ENCODE results near the gene PMEPA1. TPM values are rescaled to one million over a fixed set of nuclear protein-coding genes. Genes with fewer than 3 reads are reported as not detected.
A peak's percentile ranks its signal among the peaks of the same experiment; 100 is the strongest.

PMEPA1 gene
- total RNA-seq, 6 donors from 2014 or later: 2.1 to 60.9 (median 17.6) TPM

DNA sequence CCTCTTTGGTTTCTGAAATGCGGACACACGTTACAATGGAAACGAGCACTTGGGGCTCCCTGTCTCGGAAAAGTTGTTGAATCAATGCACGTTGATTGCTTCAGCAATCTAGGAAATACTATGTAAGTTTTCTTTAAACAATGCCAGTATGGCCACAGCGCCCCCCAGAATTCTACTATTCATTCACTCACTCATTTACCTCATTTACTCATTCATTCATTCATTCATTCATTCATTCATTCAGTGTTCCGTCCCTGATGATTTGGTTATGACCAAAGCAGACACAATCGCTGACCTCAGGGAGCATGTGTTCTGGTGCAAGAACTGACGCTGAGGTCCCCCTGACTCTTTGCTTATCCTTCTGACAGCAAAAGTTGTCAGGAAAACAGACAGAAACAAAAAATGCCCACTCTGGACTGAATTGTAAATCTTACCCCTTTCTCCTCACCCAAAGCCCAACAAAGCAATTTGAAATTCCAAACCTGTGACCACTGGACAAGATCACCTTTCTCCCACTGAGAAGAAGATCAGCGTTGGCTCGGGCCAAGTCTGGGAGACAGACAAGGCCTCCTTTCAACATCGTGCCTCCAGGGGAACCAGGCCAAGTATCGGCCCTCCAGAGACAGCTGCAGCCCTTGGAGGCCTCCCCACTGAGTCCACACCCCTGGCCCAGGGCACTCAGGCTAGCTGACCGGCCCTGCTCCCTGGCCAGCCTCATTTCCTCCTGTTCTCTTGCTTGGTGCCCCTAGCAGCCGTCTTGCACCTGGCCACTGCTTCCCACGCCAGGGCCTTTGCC, 15.0 kb upstream of the PMEPA1 start:
- no peak for ATAC-seq (ENCODE audit: low FRiP score in 2 of 2)
- no peaks in the 10 kb centered on the region for H3K36me3 ChIP-seq
- no peaks in the 10 kb centered on the region for H3K9me3 ChIP-seq
- H3K4me3 ChIP-seq: no peak overlapping the region
- no peak overlapping the region for H3K27ac ChIP-seq
- no peaks in the 10 kb centered on the region for H3K27me3 ChIP-seq
- DNase-seq: no peak
- WGBS, 2 donors: 85 to 87% methylated on average over 11 to 16 of the region's 16 CpGs
- TF ChIP-seq EP300 (IDR thresholded peaks at IDR 0.05): no peak
- TF ChIP-seq, protein P1, sequence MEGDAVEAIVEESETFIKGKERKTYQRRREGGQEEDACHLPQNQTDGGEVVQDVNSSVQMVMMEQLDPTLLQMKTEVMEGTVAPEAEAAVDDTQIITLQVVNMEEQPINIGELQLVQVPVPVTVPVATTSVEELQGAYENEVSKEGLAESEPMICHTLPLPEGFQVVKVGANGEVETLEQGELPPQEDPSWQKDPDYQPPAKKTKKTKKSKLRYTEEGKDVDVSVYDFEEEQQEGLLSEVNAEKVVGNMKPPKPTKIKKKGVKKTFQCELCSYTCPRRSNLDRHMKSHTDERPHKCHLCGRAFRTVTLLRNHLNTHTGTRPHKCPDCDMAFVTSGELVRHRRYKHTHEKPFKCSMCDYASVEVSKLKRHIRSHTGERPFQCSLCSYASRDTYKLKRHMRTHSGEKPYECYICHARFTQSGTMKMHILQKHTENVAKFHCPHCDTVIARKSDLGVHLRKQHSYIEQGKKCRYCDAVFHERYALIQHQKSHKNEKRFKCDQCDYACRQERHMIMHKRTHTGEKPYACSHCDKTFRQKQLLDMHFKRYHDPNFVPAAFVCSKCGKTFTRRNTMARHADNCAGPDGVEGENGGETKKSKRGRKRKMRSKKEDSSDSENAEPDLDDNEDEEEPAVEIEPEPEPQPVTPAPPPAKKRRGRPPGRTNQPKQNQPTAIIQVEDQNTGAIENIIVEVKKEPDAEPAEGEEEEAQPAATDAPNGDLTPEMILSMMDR (IDR thresholded peaks at IDR 0.05): no peak
- TF ChIP-seq POLR2A (IDR thresholded peaks at IDR 0.05): no peak
- TF ChIP-seq POLR2AphosphoS5 (IDR thresholded peaks at IDR 0.05): no peak
- H3K4me1 ChIP-seq: no peaks in the 10 kb centered on the region

GRCh38 chr20:57723816-57724215, 14.0 kb upstream of the PMEPA1 start:
- WGBS, 2 donors: 90 to 92% methylated on average over 6 to 7 of the region's 7 CpGs
- Histone ChIP-seq H3K27ac (no peak overlapping the region), H3K36me3 (no peaks in the 10 kb centered on the region), H3K4me1 (peaks cover 2 to 4% (median 3%) of the 10 kb centered on the region in 4 donors), H3K4me3 (no peak overlapping the region), H3K27me3 (no peaks in the 10 kb centered on the region), H3K9me3 (no peaks in the 10 kb centered on the region)
- DNase-seq: no peak
- no peak for TF ChIP-seq POLR2AphosphoS5 (IDR thresholded peaks at IDR 0.05)
- TF ChIP-seq POLR2A (IDR thresholded peaks at IDR 0.05): no peak
- TF ChIP-seq, protein P1 (IDR thresholded peaks at IDR 0.05): no peak
- no peak for TF ChIP-seq EP300 (IDR thresholded peaks at IDR 0.05)
- ATAC-seq (ENCODE audit: low FRiP score in 2 of 2): no peak

DNA sequence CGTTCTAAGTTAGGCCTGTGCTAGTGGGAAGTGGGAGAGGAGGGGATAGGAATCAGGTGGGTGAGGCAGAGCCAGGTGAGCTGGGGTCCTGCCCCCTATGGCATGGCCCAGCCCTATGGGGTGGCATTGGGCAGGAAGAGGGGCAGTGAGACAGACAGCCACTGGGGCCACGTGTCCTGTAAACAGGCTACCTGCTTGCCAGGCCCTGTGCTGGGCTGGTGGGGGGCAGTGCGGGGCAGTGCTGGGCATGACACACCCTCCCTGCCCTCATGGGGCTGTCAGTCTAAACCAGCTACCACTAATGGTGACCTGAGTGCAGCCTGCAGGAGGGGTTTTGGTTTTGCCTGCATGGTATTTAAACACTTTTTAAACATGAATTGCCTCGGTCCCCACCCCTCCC, 10.1 kb upstream of the PMEPA1 start:
- TF ChIP-seq POLR2A (IDR thresholded peaks at IDR 0.05) (no peak), POLR2AphosphoS5 (IDR thresholded peaks at IDR 0.05) (no peak), EP300 (IDR thresholded peaks at IDR 0.05) (no peak)
- TF ChIP-seq, protein P1 (IDR thresholded peaks at IDR 0.05): no peak
- H3K9me3 ChIP-seq: no peaks in the 10 kb centered on the region
- H3K27ac ChIP-seq: no peak overlapping the region
- 61 to 69% methylated on average over 2 to 3 of the region's 4 CpGs for WGBS, 2 donors
- no peak for DNase-seq
- no peaks in the 10 kb centered on the region for H3K36me3 ChIP-seq
- ATAC-seq (ENCODE audit: low FRiP score in 2 of 2): no peak
- no peak overlapping the region for H3K4me3 ChIP-seq
- H3K4me1 ChIP-seq: peaks cover 11 to 14% (median 12%) of the 10 kb centered on the region in 4 donors
- no peaks in the 10 kb centered on the region for H3K27me3 ChIP-seq

DNA sequence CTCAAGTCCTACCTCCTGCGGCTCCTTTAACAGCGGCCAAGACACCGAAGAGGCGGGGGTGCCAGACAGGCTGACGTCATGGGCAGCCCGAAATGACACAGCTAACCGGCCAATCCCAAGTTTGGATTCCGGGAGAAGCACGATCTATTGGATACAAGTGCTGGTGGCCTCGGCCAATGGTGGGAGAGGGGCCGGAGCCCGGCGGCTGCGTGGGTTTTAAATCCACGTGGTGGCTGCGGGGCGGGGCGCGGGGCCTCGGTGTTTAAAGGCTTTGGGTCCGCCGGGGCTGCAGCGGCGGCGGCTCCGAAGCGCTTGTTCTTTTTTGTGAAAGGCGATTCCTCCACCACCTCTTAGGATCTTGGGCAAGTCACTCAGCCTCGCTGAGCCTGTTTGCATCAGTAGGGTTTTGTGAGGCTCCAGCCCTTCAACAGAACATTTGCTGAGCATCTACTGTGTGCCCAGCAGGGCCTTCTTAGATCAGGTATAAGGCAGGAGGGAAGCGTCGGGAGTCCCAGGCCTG, 8.7 kb upstream of the PMEPA1 start:
- Histone ChIP-seq H3K27me3 (no peaks in the 10 kb centered on the region), H3K4me3 (peak overlapping the region in 3 of 4 donors; percentile 26 to 47 (median 43)), H3K27ac (no peak overlapping the region), H3K4me1 (peaks cover 20 to 25% (median 20%) of the 10 kb centered on the region in 4 donors), H3K9me3 (no peaks in the 10 kb centered on the region), H3K36me3 (no peaks in the 10 kb centered on the region)
- DNase-seq: peak; percentile 97 to 98
- WGBS, 2 donors: 0 to 1% methylated on average over 16 to 31 of the region's 31 CpGs
- peak; percentile 93 to 98 for ATAC-seq (ENCODE audit: low FRiP score in 2 of 2)
- TF ChIP-seq POLR2AphosphoS5 (IDR thresholded peaks at IDR 0.05): peak in 1 of 2 donors; percentile 48
- TF ChIP-seq EP300 (IDR thresholded peaks at IDR 0.05): no peak
- no peak for TF ChIP-seq POLR2A (IDR thresholded peaks at IDR 0.05)
- TF ChIP-seq, protein P1 (IDR thresholded peaks at IDR 0.05): peak in 1 of 6 experiments; percentile 16
